ENCODE data around the gene SCN3B.
"Not testable (repeated sequence)": the region's sequence is repeated elsewhere in the genome, so short reads cannot be mapped to it uniquely, and the experiment has no call there.

SCN3B gene

GRCh38 chr11:123654566-123655081, at the start of gene SCN3B:
Gene SCN3B (minus strand): TSS chr11:123654624. CDS start chr11:123653801, 823 bp downstream.
- DNase-seq (ENCODE audit: extremely low read depth in 1 of 2, low read depth in 1 of 2) = no peak

GRCh38 chr11:123702696-123703095, 48.3 kb upstream of the SCN3B start:
- no peak for DNase-seq (ENCODE audit: extremely low read depth in 1 of 2, low read depth in 1 of 2)

- no peak for DNase-seq (ENCODE audit: extremely low read depth in 1 of 2, low read depth in 1 of 2)
Measured at GRCh38 chr11:123702139-123702538, 47.7 kb upstream of the SCN3B start.

GRCh38 chr11:123700772-123701171, 46.3 kb upstream of the SCN3B start:
- DNase-seq (ENCODE audit: extremely low read depth in 1 of 2, low read depth in 1 of 2) = no peak

- no peak for DNase-seq (ENCODE audit: extremely low read depth in 1 of 2, low read depth in 1 of 2)
Measured at GRCh38 chr11:123698546-123699127, 44.2 kb upstream of the SCN3B start.

GRCh38 chr11:123696183-123696582, 41.8 kb upstream of the SCN3B start:
- no peak for DNase-seq (ENCODE audit: extremely low read depth in 1 of 2, low read depth in 1 of 2)

- DNase-seq (ENCODE audit: extremely low read depth in 1 of 2, low read depth in 1 of 2) = no peak
Measured at GRCh38 chr11:123695231-123695630, 40.8 kb upstream of the SCN3B start.

GRCh38 chr11:123694551-123694950, 40.1 kb upstream of the SCN3B start:
- no peak for DNase-seq (ENCODE audit: extremely low read depth in 1 of 2, low read depth in 1 of 2)

GRCh38 chr11:123692961-123693360, 38.5 kb upstream of the SCN3B start:
- no peak for DNase-seq (ENCODE audit: extremely low read depth in 1 of 2, low read depth in 1 of 2)

- no peak for DNase-seq (ENCODE audit: extremely low read depth in 1 of 2, low read depth in 1 of 2)
Measured at GRCh38 chr11:123690485-123690884, 36.1 kb upstream of the SCN3B start.

- no peak for DNase-seq (ENCODE audit: extremely low read depth in 1 of 2, low read depth in 1 of 2)
Measured at GRCh38 chr11:123684601-123685000, 30.2 kb upstream of the SCN3B start.

GRCh38 chr11:123683428-123684170, 29.2 kb upstream of the SCN3B start:
- DNase-seq (ENCODE audit: extremely low read depth in 1 of 2, low read depth in 1 of 2) = no peak

- no peak for DNase-seq (ENCODE audit: extremely low read depth in 1 of 2, low read depth in 1 of 2)
Measured at GRCh38 chr11:123682696-123683410, 28.4 kb upstream of the SCN3B start.

- no peak for DNase-seq (ENCODE audit: extremely low read depth in 1 of 2, low read depth in 1 of 2)
Measured at GRCh38 chr11:123681030-123681429, 26.6 kb upstream of the SCN3B start.

GRCh38 chr11:123678246-123678645, 23.8 kb upstream of the SCN3B start:
- DNase-seq (ENCODE audit: extremely low read depth in 1 of 2, low read depth in 1 of 2) = no peak

- no peak for DNase-seq (ENCODE audit: extremely low read depth in 1 of 2, low read depth in 1 of 2)
Measured at GRCh38 chr11:123677510-123677909, 23.1 kb upstream of the SCN3B start.

GRCh38 chr11:123674297-123674696, 19.9 kb upstream of the SCN3B start:
- DNase-seq (ENCODE audit: extremely low read depth in 1 of 2, low read depth in 1 of 2) = no peak

GRCh38 chr11:123672568-123672967, 18.1 kb upstream of the SCN3B start:
- no peak for DNase-seq (ENCODE audit: extremely low read depth in 1 of 2, low read depth in 1 of 2)

- DNase-seq (ENCODE audit: extremely low read depth in 1 of 2, low read depth in 1 of 2) = no peak
Measured at GRCh38 chr11:123671534-123671933, 17.1 kb upstream of the SCN3B start.

GRCh38 chr11:123670081-123670480, 15.7 kb upstream of the SCN3B start:
- DNase-seq (ENCODE audit: extremely low read depth in 1 of 2, low read depth in 1 of 2) = no peak

GRCh38 chr11:123665306-123665705, 10.9 kb upstream of the SCN3B start:
- DNase-seq (ENCODE audit: extremely low read depth in 1 of 2, low read depth in 1 of 2) = no peak

- DNase-seq (ENCODE audit: extremely low read depth in 1 of 2, low read depth in 1 of 2) = not testable (repeated sequence)
Measured at GRCh38 chr11:123659965-123660364, 5.5 kb upstream of the SCN3B start.
